GM12891 (cell line): ENCODE results near the gene PXN.

ENCODE experiments used
- DNase-seq: peaks from one replicate; pipeline ENCODE4 v3.0.0; 2011; ENCODE audit warnings: low spot score; ENCODE audit not compliant: insufficient read length
- FAIRE-seq: peaks from 2 replicates; lab custom pipeline; 2011; peaks lifted over from hg19 to GRCh38; lab: Jason Lieb, UNC
- PAX5 ChIP-seq: IDR thresholded peaks from 2 replicates; pipeline ENCODE4 v1.6.1; 2011; ENCODE audit warnings: low read length, moderate library complexity, mild to moderate bottlenecking; ENCODE audit not compliant: insufficient read depth, severe bottlenecking
- POLR2A ChIP-seq: IDR thresholded peaks from 2 replicates; pipeline ENCODE4 v1.6.1; 2011; ENCODE audit warnings: low read depth, low read length, control low read depth
- POLR2AphosphoS5 ChIP-seq: IDR thresholded peaks from 2 replicates; pipeline ENCODE4 v1.6.1; 2011; ENCODE audit warnings: low read depth, low read length, control low read depth
- POU2F2 ChIP-seq: IDR thresholded peaks from 2 replicates; pipeline ENCODE4 v1.6.1; 2011; ENCODE audit warnings: low read depth, mild to moderate bottlenecking, control low read depth, low read length, moderate library complexity
- SPI1 ChIP-seq: IDR thresholded peaks from 2 replicates; pipeline ENCODE4 v1.6.1; 2011; ENCODE audit warnings: low read depth, low read length, control low read depth
- TAF1 ChIP-seq: IDR thresholded peaks from 2 replicates; pipeline ENCODE4 v1.6.1; 2011; ENCODE audit warnings: low read depth, low read length, control low read depth

The PXN gene

GRCh38 chr12:120284381-120284780 is 18.9 kb upstream of the PXN start:
- FAIRE-seq = no peak

GRCh38 chr12:120283318-120283717 is 17.8 kb upstream of the PXN start:
- FAIRE-seq = no peak

More at GRCh38 chr12:120284381-120284780, 18.9 kb upstream of the PXN start:
- TF ChIP-seq POU2F2 = no peak
- TF ChIP-seq SPI1 = no peak
- TF ChIP-seq POLR2AphosphoS5 = no peak
- no peak for TF ChIP-seq TAF1
- TF ChIP-seq PAX5 = no peak
- no peak for TF ChIP-seq POLR2A
- no peak for DNase-seq

GRCh38 chr12:120278137-120279069 is 12.9 kb upstream of the PXN start:
- no peak for DNase-seq
- no peak for FAIRE-seq
- TF ChIP-seq PAX5 (no peak), POLR2A (no peak), POU2F2 (no peak), TAF1 (no peak), POLR2AphosphoS5 (no peak), SPI1 (no peak)

More at GRCh38 chr12:120283318-120283717, 17.8 kb upstream of the PXN start:
- no peak for TF ChIP-seq POLR2A
- no peak for TF ChIP-seq POLR2AphosphoS5
- no peak for TF ChIP-seq PAX5
- TF ChIP-seq TAF1 = no peak
- no peak for TF ChIP-seq SPI1
- no peak for TF ChIP-seq POU2F2
- no peak for DNase-seq

- no peak for TF ChIP-seq SPI1
- TF ChIP-seq POLR2AphosphoS5 = no peak
- TF ChIP-seq TAF1 = no peak
- no peak for TF ChIP-seq PAX5
- no peak for TF ChIP-seq POLR2A
- DNase-seq (no peak), FAIRE-seq (no peak)
These were observed 11.2 kb upstream of the PXN start for GRCh38 chr12:120276734-120277133.

DNA sequence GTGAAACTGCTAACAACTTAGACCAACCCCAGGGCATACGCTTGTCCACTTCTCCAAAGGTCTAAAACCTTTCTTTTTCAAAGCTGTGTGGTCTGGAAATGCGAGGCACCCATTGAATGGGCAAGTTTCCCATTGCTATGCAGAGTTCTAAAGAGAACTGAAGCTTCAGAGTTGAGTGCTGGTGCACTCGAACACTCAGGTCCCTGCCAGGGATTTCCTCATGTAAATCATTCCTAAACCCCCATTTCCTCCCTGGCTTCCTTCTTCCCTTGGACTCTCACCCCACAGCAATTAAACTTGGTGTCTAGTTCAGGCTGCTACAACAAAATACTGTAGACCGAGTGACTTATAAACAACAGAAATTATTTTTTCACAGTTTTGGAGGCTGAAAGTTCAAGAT is 2.2 kb upstream of the PXN start:
- no peak for TF ChIP-seq POLR2A
- TF ChIP-seq POLR2AphosphoS5 = no peak
- no peak for TF ChIP-seq POU2F2
- no peak for TF ChIP-seq PAX5
- no peak for TF ChIP-seq SPI1
- TF ChIP-seq TAF1 = no peak
- FAIRE-seq = no peak
- no peak for DNase-seq

DNA sequence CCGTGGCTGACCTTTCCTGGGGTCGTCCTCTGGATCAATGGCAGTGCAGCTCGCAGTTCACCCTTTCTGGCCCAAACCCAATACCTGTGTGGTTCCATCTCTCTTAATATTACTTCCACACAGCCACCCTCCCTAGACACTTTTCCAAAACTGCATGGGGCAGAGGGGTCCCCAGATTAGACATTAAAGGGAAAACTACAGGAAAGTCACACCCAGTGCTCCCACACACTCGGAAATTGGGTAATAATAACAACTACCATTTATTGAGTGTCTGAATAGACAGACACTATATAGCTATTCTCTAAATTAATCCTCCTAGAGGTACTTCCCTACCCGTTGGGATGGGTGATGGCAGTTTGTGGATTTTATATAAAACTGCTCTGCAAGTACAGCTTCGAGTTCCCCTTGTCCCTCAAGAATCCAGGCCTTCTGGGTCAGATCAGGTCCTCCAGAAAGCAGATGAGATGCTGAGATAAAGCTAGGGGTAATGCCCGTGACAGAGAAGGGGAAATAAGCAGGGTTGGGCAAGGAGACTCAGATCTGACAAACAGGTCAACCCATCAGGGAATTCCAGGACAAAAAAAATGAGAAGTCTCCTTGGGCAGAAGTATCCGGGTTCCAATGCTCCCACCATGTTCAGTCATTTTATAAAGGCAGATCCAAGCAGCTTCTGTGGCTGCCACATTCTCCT is 795 bp upstream of the PXN start:
- DNase-seq (no peak), FAIRE-seq (no peak)
- no peak for TF ChIP-seq POU2F2
- TF ChIP-seq PAX5 = no peak
- no peak for TF ChIP-seq POLR2A
- TF ChIP-seq TAF1 = no peak
- no peak for TF ChIP-seq POLR2AphosphoS5
- no peak for TF ChIP-seq SPI1

GRCh38 chr12:120264904-120265472 is 542 bp downstream of the PXN start:
- TF ChIP-seq PAX5 = no peak
- TF ChIP-seq TAF1 = no peak
- TF ChIP-seq SPI1 = no peak
- TF ChIP-seq POLR2A = no peak
- no peak for TF ChIP-seq POU2F2
- no peak for TF ChIP-seq POLR2AphosphoS5
- FAIRE-seq = no peak

DNA sequence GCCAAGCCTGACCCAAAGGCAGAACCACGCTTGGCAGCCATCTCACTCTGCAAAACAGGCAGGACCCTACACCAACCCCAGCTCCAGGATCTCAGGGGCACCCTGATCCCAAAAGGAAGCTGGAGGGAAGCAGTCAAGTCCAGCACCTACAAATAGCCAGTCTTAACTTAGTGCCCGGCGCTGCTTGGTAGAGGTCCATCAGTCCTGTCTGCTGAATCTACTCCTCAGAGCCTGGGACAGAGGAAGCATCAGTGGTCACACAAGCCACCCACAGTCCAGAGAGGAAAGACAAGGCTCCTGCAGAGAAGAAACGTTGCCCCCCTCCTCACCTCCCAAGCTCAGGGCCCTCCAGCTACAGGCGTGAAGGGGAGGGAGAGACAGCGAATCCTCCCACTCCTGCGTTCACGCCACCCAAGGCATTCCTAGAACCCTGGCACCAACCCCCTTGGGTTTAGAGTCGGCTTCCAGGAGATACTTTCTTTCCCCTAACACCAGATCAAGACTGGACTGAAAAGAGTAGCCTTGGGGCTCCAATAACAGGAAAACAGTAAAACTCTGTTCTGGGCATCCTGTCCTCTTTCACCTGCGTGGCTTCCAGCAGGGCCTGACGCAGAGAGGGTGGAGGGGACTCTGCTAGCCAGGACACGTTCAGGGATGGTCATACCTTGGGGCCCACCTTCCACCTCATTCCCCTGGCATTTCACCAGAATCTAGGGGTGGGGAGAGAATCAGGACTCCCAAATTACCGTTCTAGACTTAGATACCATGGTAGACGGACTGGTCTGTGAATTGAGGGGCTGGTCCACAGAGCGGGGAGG is 1.2 kb downstream of the PXN start:
- DNase-seq = no peak
- TF ChIP-seq POLR2A (no peak), SPI1 (no peak), POLR2AphosphoS5 (no peak), TAF1 (no peak), POU2F2 (no peak), PAX5 (no peak)
- FAIRE-seq = no peak

More at GRCh38 chr12:120264904-120265472, 542 bp downstream of the PXN start:
- no peak for DNase-seq
